Astrocyte (in vitro differentiated cells and primary cell): Measurements from ENCODE around the gene NR2C2. TPM values are rescaled to one million over a fixed set of nuclear protein-coding genes. Genes with fewer than 3 reads are reported as not detected.
"Not testable (repeated sequence)": the region's sequence is repeated elsewhere in the genome, so short reads cannot be mapped to it uniquely, and the experiment has no call there.

ENCODE experiments used
- DNase-seq: peaks from one replicate; pipeline ENCODE4 v3.0.0-alpha.2; 2010; ENCODE audit warnings: low read depth
- FAIRE-seq: peaks from 2 replicates; lab custom pipeline; 2011; peaks lifted over from hg19 to GRCh38; lab: Jason Lieb, UNC
- H2AFZ ChIP-seq: 2 replicates; pipeline ENCODE4 v1.6.0; 2012; ENCODE audit warnings: low read depth, low read length, inconsistent platforms
- H3K27ac ChIP-seq: 2 replicates; pipeline ENCODE4 v1.5.1; 2011; ENCODE audit warnings: low read depth, low read length, inconsistent platforms
- H3K27me3 ChIP-seq: 2 replicates; pipeline ENCODE4 v1.6.0; 2011; ENCODE audit warnings: low read length, inconsistent platforms; ENCODE audit not compliant: insufficient read depth
- H3K36me3 ChIP-seq: 2 replicates; pipeline ENCODE4 v1.5.1; 2011; ENCODE audit warnings: low read length, inconsistent platforms; ENCODE audit not compliant: insufficient read depth
- H3K4me1 ChIP-seq: 2 replicates; pipeline ENCODE4 v1.5.1; 2011; ENCODE audit warnings: low read length, inconsistent platforms; ENCODE audit not compliant: insufficient read depth
- H3K4me2 ChIP-seq: 2 replicates; pipeline ENCODE4 v1.6.0; 2012; ENCODE audit warnings: low read length, inconsistent platforms
- H3K4me3 ChIP-seq: 2 replicates; pipeline ENCODE4 v1.5.1; 2011; ENCODE audit warnings: low read depth, mild to moderate bottlenecking, low read length, inconsistent platforms; ENCODE audit not compliant: insufficient read depth
- H3K79me2 ChIP-seq: 2 replicates; pipeline ENCODE4 v1.6.0; 2012; ENCODE audit warnings: mild to moderate bottlenecking, low read length, inconsistent platforms; ENCODE audit not compliant: insufficient read depth
- H3K9ac ChIP-seq: 2 replicates; pipeline ENCODE4 v1.6.0; 2012; ENCODE audit warnings: mild to moderate bottlenecking, low read length, inconsistent platforms
- H3K9me3 ChIP-seq: 2 replicates; pipeline ENCODE4 v1.5.1; 2012; ENCODE audit warnings: low read depth, mild to moderate bottlenecking, low read length, inconsistent platforms; ENCODE audit not compliant: insufficient read depth
- H4K20me1 ChIP-seq: 2 replicates; pipeline ENCODE4 v1.6.0; 2012; ENCODE audit warnings: low read length, inconsistent platforms; ENCODE audit not compliant: insufficient read depth
- H3K27ac Mint-ChIP-seq: one replicate; pipeline ENCODE4 v1.8.0; 2021; ENCODE audit warnings: mild to moderate bottlenecking, mixed read lengths; ENCODE audit not compliant: unreplicated experiment
- H3K27me3 Mint-ChIP-seq: one replicate; pipeline ENCODE4 v1.8.0; 2021; ENCODE audit warnings: low read depth, mixed read lengths; ENCODE audit not compliant: unreplicated experiment
- H3K36me3 Mint-ChIP-seq: one replicate; pipeline ENCODE4 v1.8.0; 2021; ENCODE audit warnings: low read depth, mixed read lengths; ENCODE audit not compliant: unreplicated experiment
- H3K4me1 Mint-ChIP-seq: one replicate; pipeline ENCODE4 v1.8.0; 2021; ENCODE audit warnings: low read depth, mixed read lengths; ENCODE audit not compliant: unreplicated experiment
- H3K4me3 Mint-ChIP-seq: one replicate; pipeline ENCODE4 v1.8.0; 2021; ENCODE audit warnings: mild to moderate bottlenecking, moderate library complexity, mixed read lengths; ENCODE audit not compliant: unreplicated experiment
- H3K9me3 Mint-ChIP-seq: one replicate; pipeline ENCODE4 v1.8.0; 2021; ENCODE audit warnings: mild to moderate bottlenecking, mixed read lengths; ENCODE audit not compliant: unreplicated experiment
- EZH2 ChIP-seq: IDR thresholded peaks from 2 replicates; pipeline ENCODE4 v1.6.1; 2012; ENCODE audit warnings: mild to moderate bottlenecking, low read length, inconsistent platforms; ENCODE audit not compliant: insufficient read depth
- total RNA-seq: library from RNA; stranded (reverse); gene quantifications from 2 replicates; pipeline ENCODE4 v1.2.1, GENCODE V29; 2021
- TF ChIP-seq, protein P1 (sequence below): IDR thresholded peaks from 2 replicates; pipeline ENCODE4 v1.5.1; 2011; ENCODE audit warnings: low read depth, mild to moderate bottlenecking, inconsistent platforms, low read length, moderate library complexity; ENCODE audit not compliant: insufficient read depth

Gene NR2C2
- total RNA-seq, 1 donor from 2014 or later, result 36.3 TPM

DNA sequence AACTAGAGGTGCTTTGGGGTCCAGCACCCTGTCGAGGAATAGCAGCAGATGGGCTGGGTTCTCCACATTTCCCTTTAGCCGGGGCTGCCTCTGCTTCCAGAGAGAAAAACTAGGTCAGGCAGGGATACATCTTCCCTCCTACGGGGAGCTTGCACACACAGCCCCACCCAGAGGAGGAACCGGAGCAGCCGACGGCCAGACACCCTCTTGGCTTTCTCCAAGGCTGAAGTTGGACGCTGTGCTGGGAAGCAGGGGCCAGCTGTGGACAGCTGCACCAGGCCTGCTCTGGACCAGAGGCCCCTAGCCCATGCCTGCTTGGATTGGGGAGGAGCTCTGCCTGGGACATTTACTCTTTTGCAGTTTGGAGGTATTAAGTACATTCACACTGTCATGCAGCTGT lies 44.7 kb upstream of the NR2C2 start:
- no peak for FAIRE-seq
- peaks cover 10% of the 10 kb centered on the region for H3K36me3 Mint-ChIP-seq

DNA sequence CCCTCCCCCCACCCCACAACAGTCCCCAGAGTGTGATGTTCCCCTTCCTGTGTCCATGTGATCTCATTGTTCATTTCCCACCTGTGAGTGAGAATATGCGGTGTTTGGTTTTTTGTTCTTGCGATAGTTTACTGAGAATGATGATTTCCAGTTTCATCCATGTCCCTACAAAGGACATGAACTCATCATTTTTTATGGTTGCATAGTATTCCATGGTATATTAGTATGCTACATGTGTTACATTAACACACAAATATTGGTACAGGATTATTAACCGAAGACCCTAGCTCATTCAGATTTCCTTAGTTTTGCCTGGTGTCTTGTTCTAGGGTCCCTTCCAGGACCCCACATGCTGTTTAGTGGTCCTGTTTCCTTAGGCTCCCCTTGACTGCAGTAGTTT lies 43.9 kb upstream of the NR2C2 start:
- not testable (repeated sequence) for H3K27me3 ChIP-seq, H3K9me3 ChIP-seq, H3K4me3 Mint-ChIP-seq, H3K36me3 ChIP-seq, FAIRE-seq, H3K27ac ChIP-seq, H3K4me1 ChIP-seq, H3K9ac ChIP-seq, H3K36me3 Mint-ChIP-seq, H3K27ac Mint-ChIP-seq, H2AFZ ChIP-seq, H3K4me3 ChIP-seq, H4K20me1 ChIP-seq, DNase-seq, H3K4me1 Mint-ChIP-seq, H3K79me2 ChIP-seq, H3K4me2 ChIP-seq
- Mint-ChIP-seq H3K9me3 (peaks cover 11% of the 10 kb centered on the region), H3K27me3 (peaks cover 16% of the 10 kb centered on the region)

More for the DNA sequence above, 44.7 kb upstream of the NR2C2 start:
- H3K4me1 Mint-ChIP-seq, result no peaks in the 10 kb centered on the region
- DNase-seq, result no peak
- peaks cover 11% of the 10 kb centered on the region for H3K9me3 Mint-ChIP-seq
- Histone ChIP-seq H3K4me3 (no peak overlapping the region), H3K27me3 (peaks cover 2% of the 10 kb centered on the region), H3K27ac (no peak overlapping the region), H3K9me3 (peaks cover 2% of the 10 kb centered on the region), H3K9ac (no peak overlapping the region), H3K4me2 (no peak overlapping the region), H2AFZ (no peak overlapping the region), H3K79me2 (no peaks in the 10 kb centered on the region), H3K36me3 (no peaks in the 10 kb centered on the region), H4K20me1 (no peaks in the 10 kb centered on the region), H3K4me1 (no peaks in the 10 kb centered on the region)
- no peak overlapping the region for H3K4me3 Mint-ChIP-seq
- peaks cover 23% of the 10 kb centered on the region for H3K27me3 Mint-ChIP-seq
- H3K27ac Mint-ChIP-seq, result no peak overlapping the region
- TF ChIP-seq EZH2, result no peak
- TF ChIP-seq, protein P1, sequence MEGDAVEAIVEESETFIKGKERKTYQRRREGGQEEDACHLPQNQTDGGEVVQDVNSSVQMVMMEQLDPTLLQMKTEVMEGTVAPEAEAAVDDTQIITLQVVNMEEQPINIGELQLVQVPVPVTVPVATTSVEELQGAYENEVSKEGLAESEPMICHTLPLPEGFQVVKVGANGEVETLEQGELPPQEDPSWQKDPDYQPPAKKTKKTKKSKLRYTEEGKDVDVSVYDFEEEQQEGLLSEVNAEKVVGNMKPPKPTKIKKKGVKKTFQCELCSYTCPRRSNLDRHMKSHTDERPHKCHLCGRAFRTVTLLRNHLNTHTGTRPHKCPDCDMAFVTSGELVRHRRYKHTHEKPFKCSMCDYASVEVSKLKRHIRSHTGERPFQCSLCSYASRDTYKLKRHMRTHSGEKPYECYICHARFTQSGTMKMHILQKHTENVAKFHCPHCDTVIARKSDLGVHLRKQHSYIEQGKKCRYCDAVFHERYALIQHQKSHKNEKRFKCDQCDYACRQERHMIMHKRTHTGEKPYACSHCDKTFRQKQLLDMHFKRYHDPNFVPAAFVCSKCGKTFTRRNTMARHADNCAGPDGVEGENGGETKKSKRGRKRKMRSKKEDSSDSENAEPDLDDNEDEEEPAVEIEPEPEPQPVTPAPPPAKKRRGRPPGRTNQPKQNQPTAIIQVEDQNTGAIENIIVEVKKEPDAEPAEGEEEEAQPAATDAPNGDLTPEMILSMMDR, result no peak

DNA sequence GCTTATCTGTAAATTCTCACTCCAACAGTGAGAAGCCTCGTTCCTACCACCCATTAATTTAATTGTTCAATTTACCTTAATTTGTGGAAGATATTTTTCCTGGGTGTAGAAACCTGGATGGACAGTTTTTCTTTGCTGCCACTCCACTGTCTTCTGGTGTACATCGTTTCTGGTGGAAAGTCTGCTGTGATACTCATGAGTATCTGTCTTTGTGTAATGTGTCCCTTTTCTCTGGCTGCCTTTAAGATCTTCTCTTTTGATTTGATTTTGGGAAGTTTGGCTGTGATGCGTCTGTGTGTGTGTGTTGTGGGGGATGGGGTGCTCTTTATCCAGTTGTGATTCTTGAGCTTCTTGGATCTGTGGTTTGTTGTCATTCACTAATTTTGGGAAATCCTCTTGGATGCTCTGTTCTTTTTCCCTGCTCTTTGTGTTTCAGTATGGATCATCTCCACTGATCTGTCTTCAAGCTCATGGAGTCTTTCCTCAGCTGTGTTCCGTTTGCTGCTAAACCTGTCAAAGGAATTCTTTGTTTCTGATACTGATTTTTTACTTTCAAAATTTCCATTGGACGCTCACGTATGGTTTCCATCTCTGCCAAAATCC lies 42.2 kb upstream of the NR2C2 start:
- H3K27ac Mint-ChIP-seq, result no peak overlapping the region
- no peaks in the 10 kb centered on the region for H3K36me3 ChIP-seq
- no peak for TF ChIP-seq EZH2
- TF ChIP-seq, protein P1, result no peak
- peaks cover 2% of the 10 kb centered on the region for H3K9me3 ChIP-seq
- no peaks in the 10 kb centered on the region for H3K27me3 ChIP-seq
- H3K4me3 ChIP-seq, result no peak overlapping the region
- peaks cover 8% of the 10 kb centered on the region for H3K27me3 Mint-ChIP-seq
- DNase-seq, result no peak
- H4K20me1 ChIP-seq, result no peaks in the 10 kb centered on the region
- H3K9ac ChIP-seq, result no peak overlapping the region
- no peak overlapping the region for H3K4me3 Mint-ChIP-seq
- FAIRE-seq, result no peak
- peaks cover 11% of the 10 kb centered on the region for H3K9me3 Mint-ChIP-seq
- H3K4me1 Mint-ChIP-seq, result no peaks in the 10 kb centered on the region
- no peaks in the 10 kb centered on the region for H3K4me1 ChIP-seq
- no peaks in the 10 kb centered on the region for H3K79me2 ChIP-seq
- H3K27ac ChIP-seq, result no peak overlapping the region
- peaks cover 4% of the 10 kb centered on the region for H3K36me3 Mint-ChIP-seq
- no peak overlapping the region for H2AFZ ChIP-seq
- no peak overlapping the region for H3K4me2 ChIP-seq
